ENCODE data around the gene CCL4. TPM values are rescaled to one million over a fixed set of nuclear protein-coding genes. Genes with fewer than 3 reads are reported as not detected.
A peak's percentile ranks its signal among the peaks of the same experiment; 100 is the strongest.
"Not testable (repeated sequence)": the region's sequence is repeated elsewhere in the genome, so short reads cannot be mapped to it uniquely, and the experiment has no call there.

CCL4 gene
- total RNA-seq, 4 donors from 2014 or later = 8.6 to 13.3 (median 11.3) TPM

- ATAC-seq (ENCODE audit: low FRiP score) = no peak
- no peak for DNase-seq (ENCODE audit: low spot score)
- TF ChIP-seq CTCF (IDR thresholded peaks at IDR 0.05) = no peak
Measured at GRCh38 chr17:36104701-36105181, 1.1 kb downstream of the CCL4 start.

DNA sequence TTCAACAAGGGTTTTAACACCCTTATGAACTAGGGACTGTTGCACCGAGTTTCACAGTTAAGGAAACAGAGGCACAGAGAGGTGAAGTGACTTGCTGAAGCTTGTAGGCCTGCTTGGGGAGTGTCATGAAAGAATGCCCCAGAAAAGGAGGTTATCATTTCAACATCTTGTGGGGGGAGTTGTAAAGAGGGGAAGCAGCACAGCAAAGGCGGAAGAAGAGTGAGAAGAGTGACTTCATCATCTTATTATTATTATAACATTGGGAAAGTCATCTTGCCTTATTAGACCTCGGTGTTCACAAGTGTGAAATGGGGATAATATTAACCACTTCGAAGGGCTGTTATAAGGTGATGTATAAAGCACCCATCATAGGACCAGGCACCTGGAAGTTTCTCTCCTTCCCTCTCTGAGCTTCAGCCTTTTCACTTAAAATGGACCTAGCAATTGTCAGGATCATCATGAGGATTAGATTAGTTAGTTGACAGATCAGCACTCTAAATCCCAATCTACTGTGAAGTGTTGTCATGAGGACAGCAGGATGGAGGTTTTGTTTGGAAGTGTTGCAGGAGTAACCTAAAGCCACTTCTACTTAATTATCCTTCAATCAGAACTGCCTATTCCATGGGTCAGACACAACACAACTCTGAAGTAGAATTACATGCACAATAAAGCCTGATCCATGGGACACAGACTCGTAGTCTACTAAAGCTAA, 2.3 kb downstream of the CCL4 start:
- no peak for TF ChIP-seq CTCF (IDR thresholded peaks at IDR 0.05)
- no peak for DNase-seq (ENCODE audit: low spot score)
- no peak for ATAC-seq (ENCODE audit: low FRiP score)

DNA sequence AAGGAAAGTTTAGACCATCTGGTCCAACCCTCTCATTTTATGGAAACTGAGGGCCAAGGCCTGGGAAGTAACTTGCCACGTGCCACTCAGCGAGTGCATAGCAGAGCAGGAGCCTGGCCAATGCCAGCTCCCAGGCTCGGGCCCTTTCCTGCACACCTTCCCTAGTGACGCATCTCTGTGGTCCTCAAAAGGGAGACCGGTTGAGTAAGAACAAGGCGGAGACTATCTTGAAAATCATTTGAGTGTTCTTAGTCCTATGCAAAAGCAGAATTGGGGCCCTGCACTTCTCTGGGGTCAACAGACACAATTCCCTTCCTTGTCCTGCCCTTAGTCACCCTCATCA, 2.8 kb downstream of the CCL4 start:
- ATAC-seq (ENCODE audit: low FRiP score) = no peak
- no peak for DNase-seq (ENCODE audit: low spot score)
- TF ChIP-seq CTCF (IDR thresholded peaks at IDR 0.05) = no peak

GRCh38 chr17:36107660-36108059, 4.0 kb downstream of the CCL4 start:
- no peak for ATAC-seq (ENCODE audit: low FRiP score)
- DNase-seq (ENCODE audit: low spot score) = no peak
- no peak for TF ChIP-seq CTCF (IDR thresholded peaks at IDR 0.05)

GRCh38 chr17:36108265-36108664, 4.6 kb downstream of the CCL4 start:
- DNase-seq (ENCODE audit: low spot score) = not testable (repeated sequence)
- ATAC-seq (ENCODE audit: low FRiP score) = peak; percentile 32

DNA sequence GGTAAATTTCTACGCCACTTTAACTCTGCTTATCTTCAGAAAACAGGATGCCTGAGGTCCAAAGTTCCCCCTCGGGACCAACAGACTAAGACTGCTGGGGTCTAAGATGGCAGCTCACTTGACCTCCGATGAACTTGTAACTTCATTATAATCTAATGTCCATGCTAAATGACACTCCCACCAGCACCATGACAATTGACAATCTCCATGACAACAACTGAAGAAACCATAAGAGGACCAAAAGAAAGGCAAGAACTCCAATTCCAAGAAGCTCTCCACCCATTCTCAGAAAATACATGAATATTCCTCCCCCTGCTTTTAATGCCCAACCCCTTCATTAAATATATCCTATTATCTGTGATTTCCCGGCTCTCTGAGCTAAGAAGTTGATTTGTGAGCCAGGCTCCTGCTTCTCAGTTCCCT, 7.5 kb downstream of the CCL4 start:
- DNase-seq (ENCODE audit: low spot score) = no peak
- no peak for TF ChIP-seq CTCF (IDR thresholded peaks at IDR 0.05)
- ATAC-seq (ENCODE audit: low FRiP score) = no peak

GRCh38 chr17:36112572-36112971, 8.9 kb downstream of the CCL4 start:
- no peak for TF ChIP-seq CTCF (IDR thresholded peaks at IDR 0.05)
- DNase-seq (ENCODE audit: low spot score) (no peak), ATAC-seq (ENCODE audit: low FRiP score) (no peak)

DNA sequence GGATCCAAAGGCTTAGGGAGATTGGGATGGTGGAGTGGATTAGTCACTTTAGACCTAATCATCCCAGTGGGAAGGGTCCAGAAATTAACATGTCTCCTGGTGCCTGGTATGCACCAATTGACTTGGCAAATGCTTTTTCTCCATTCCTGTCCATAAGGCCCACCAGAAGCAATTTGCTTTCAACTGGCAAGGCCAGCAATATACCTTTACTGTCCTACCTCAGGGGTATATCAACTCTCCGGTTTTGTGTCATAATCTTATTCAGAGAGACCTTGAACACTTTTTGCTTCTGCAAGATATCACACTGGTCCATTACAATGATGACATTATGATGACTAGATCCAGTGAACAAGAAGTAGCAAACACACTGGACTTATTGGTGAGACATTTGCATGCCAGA, 9.5 kb downstream of the CCL4 start:
- ATAC-seq (ENCODE audit: low FRiP score); DNase-seq (ENCODE audit: low spot score): not testable (repeated sequence)

DNA sequence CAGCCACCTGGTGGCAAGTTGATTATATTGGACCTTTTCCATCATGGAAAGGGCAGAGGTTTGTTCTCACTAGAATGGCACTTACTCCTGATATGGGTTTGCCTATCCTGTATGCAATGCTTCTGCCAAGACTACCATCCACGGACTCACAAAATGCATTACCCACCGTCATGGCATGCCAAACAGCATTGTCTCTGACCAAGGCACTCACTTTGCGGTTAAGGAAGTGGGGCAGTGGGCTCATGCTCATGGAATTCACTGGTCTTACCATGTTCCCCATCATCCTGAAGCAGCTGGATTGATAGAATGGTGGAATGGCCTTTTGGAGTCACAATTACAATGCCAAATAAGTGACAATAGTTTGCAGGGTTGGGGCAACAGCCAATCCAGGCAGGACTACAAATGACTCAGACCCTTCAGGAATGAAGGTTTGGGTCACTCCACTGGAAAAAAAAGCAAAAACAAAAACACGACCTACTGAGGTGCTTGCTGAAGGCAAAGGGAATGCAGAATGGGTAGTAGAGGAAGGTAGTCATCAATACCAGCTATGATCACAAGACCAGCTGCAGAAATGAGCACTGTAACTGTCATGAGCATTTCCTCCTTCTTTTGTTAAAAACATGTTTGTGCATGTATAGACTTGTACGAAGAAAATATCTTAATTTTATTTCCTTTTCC, 11.5 kb downstream of the CCL4 start:
- not testable (repeated sequence) for ATAC-seq (ENCODE audit: low FRiP score); DNase-seq (ENCODE audit: low spot score)

- ATAC-seq (ENCODE audit: low FRiP score) = not testable (repeated sequence)
Measured at GRCh38 chr17:36115649-36115977, 12.0 kb downstream of the CCL4 start.

More at GRCh38 chr17:36115649-36115977, 12.0 kb downstream of the CCL4 start:
- not testable (repeated sequence) for DNase-seq (ENCODE audit: low spot score)
